HL-60 (cell line): ENCODE measurements around the gene MAP3K10.

Source experiments
- DNase-seq, 2 experiments: peaks; one replicate each; pipeline ENCODE4 v3.0.0-alpha.2; 2010 to 2020; ENCODE audit warnings: low read depth in 1 of 2, low spot score in 1 of 2
- H3K27ac ChIP-seq: fragments of 250-450 bp; sonication (Bioruptor Pico); replicated peaks from 2 replicates; pipeline ENCODE4 v1.5.1; 2020; ENCODE audit warnings: mild to moderate bottlenecking, moderate library complexity
- H3K27me3 ChIP-seq: fragments of 250-450 bp; sonication (Bioruptor Pico); 2 replicates; pipeline ENCODE4 v1.5.1; 2021; ENCODE audit warnings: mild to moderate bottlenecking, moderate library complexity; ENCODE audit not compliant: insufficient read depth, poor library complexity, severe bottlenecking
- H3K4me3 ChIP-seq: replicated peaks from 2 replicates; pipeline ENCODE4 v1.5.1; 2011; ENCODE audit warnings: mild to moderate bottlenecking, control low read depth, low read length; ENCODE audit not compliant: insufficient read depth
- GABPA ChIP-seq: IDR thresholded peaks from 2 replicates; pipeline ENCODE4 v1.6.1; 2012; ENCODE audit warnings: low read depth
- POLR2AphosphoS5 ChIP-seq: IDR thresholded peaks from 2 replicates; pipeline ENCODE4 v1.6.1; 2012; ENCODE audit warnings: low read depth
- SPI1 ChIP-seq: IDR thresholded peaks from 2 replicates; pipeline ENCODE4 v1.6.1; 2012; ENCODE audit warnings: low read depth, mild to moderate bottlenecking, borderline replicate concordance
- TF ChIP-seq, protein P1 (sequence below): IDR thresholded peaks from one replicate; pipeline ENCODE4 v1.5.1; 2011; ENCODE audit warnings: low read length, control low read depth, inconsistent platforms; ENCODE audit not compliant: insufficient read depth
- TF ChIP-seq, protein P2 (sequence below): IDR thresholded peaks from 2 replicates; pipeline ENCODE4 v1.6.1; 2012; ENCODE audit warnings: low read depth; ENCODE audit not compliant: insufficient replicate concordance

MAP3K10 gene

DNA sequence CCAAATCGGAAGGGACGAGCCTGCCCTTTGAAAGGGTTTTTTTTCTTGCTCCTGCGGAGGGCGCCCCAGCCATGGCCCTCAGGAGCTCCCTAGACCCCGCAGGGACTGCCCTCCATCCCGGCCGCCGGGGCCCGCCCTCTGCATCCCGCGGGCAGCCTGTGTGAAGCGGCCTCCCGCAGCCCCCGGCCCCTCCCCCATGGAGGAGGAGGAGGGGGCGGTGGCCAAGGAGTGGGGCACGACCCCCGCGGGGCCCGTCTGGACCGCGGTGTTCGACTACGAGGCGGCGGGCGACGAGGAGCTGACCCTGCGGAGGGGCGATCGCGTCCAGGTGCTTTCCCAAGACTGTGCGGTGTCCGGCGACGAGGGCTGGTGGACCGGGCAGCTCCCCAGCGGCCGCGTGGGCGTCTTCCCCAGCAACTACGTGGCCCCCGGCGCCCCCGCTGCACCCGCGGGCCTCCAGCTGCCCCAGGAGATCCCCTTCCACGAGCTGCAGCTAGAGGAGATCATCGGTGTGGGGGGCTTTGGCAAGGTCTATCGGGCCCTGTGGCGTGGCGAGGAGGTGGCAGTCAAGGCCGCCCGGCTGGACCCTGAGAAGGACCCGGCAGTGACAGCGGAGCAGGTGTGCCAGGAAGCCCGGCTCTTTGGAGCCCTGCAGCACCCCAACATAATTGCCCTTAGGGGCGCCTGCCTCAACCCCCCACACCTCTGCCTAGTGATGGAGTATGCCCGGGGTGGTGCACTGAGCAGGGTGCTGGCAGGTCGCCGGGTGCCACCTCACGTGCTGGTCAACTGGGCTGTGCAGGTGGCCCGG is 815 bp downstream of the MAP3K10 start:
- no peak overlapping the region for H3K27ac ChIP-seq
- peak overlapping the region; percentile 94 for H3K4me3 ChIP-seq
- H3K27me3 ChIP-seq: no peaks in the 10 kb centered on the region
- peak in 1 of 2 experiments; percentile 24 for DNase-seq
- TF ChIP-seq GABPA (no peak), SPI1 (no peak), POLR2AphosphoS5 (no peak)
- TF ChIP-seq, protein P1, sequence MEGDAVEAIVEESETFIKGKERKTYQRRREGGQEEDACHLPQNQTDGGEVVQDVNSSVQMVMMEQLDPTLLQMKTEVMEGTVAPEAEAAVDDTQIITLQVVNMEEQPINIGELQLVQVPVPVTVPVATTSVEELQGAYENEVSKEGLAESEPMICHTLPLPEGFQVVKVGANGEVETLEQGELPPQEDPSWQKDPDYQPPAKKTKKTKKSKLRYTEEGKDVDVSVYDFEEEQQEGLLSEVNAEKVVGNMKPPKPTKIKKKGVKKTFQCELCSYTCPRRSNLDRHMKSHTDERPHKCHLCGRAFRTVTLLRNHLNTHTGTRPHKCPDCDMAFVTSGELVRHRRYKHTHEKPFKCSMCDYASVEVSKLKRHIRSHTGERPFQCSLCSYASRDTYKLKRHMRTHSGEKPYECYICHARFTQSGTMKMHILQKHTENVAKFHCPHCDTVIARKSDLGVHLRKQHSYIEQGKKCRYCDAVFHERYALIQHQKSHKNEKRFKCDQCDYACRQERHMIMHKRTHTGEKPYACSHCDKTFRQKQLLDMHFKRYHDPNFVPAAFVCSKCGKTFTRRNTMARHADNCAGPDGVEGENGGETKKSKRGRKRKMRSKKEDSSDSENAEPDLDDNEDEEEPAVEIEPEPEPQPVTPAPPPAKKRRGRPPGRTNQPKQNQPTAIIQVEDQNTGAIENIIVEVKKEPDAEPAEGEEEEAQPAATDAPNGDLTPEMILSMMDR: no peak
- TF ChIP-seq, protein P2, sequence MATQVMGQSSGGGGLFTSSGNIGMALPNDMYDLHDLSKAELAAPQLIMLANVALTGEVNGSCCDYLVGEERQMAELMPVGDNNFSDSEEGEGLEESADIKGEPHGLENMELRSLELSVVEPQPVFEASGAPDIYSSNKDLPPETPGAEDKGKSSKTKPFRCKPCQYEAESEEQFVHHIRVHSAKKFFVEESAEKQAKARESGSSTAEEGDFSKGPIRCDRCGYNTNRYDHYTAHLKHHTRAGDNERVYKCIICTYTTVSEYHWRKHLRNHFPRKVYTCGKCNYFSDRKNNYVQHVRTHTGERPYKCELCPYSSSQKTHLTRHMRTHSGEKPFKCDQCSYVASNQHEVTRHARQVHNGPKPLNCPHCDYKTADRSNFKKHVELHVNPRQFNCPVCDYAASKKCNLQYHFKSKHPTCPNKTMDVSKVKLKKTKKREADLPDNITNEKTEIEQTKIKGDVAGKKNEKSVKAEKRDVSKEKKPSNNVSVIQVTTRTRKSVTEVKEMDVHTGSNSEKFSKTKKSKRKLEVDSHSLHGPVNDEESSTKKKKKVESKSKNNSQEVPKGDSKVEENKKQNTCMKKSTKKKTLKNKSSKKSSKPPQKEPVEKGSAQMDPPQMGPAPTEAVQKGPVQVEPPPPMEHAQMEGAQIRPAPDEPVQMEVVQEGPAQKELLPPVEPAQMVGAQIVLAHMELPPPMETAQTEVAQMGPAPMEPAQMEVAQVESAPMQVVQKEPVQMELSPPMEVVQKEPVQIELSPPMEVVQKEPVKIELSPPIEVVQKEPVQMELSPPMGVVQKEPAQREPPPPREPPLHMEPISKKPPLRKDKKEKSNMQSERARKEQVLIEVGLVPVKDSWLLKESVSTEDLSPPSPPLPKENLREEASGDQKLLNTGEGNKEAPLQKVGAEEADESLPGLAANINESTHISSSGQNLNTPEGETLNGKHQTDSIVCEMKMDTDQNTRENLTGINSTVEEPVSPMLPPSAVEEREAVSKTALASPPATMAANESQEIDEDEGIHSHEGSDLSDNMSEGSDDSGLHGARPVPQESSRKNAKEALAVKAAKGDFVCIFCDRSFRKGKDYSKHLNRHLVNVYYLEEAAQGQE: no peak

DNA sequence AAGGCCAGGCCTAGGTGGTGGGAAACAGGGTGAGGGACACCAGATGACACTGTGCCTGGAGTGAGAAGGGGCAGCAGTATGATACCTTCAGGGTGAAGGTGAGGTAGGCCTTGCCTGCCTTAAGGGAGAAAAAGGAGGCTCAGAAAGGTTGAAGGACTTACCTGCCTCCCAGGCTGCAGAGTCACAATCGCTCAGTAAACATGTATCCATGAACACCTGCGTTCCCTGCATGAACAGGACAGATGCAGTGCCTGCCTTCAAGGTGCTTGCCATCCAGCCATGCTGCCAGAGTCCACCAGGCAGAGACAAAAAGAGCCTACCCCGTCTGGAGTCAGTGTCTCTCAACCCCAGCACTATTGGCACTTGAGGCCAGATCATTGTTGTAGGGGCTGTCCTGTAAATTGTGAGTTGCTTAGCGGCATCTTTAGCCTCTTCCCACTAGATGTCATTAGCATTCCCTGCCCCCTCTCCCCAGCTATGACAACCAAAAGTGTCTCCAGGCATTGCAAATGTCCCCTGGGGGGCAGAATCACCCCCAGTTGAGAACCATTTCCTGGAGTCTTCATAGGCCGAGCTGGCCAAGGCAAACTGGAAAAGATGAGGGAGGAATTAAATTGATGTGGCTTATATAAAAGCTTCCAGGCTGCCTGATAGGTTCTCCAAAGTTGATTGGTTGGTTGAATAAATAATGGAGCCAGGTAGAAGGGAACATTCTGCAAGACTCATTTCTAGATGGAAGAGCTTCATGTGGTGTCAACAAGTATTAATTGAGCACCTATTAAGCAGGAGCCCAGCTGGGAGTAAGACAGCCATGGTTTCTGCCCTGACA is 1.7 kb downstream of the MAP3K10 start:
- H3K27ac ChIP-seq: no peak overlapping the region
- H3K4me3 ChIP-seq: no peak overlapping the region
- TF ChIP-seq SPI1 (no peak), GABPA (no peak), POLR2AphosphoS5 (no peak)
- TF ChIP-seq, protein P1: no peak
- TF ChIP-seq, protein P2: no peak
- no peaks in the 10 kb centered on the region for H3K27me3 ChIP-seq
- no peak for DNase-seq

DNA sequence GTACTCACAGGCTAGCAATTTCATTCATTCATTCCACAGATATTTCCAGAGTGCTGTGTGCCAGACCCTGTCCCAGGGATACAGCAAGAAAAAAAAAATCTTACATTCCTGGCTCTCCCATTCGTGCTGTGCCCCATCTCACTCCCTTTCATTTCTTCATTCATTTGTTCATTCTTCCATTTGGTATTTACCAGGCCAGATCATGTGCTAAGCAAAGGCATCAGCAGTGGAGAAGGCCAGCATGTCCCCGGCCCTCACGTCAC is 2.3 kb downstream of the MAP3K10 start:
- Histone ChIP-seq H3K4me3 (no peak overlapping the region), H3K27me3 (no peaks in the 10 kb centered on the region), H3K27ac (no peak overlapping the region)
- TF ChIP-seq SPI1: no peak
- TF ChIP-seq, protein P1: no peak
- TF ChIP-seq, protein P2: no peak
- TF ChIP-seq GABPA: no peak
- no peak for TF ChIP-seq POLR2AphosphoS5
- DNase-seq: no peak
